Hepatocyte (in vitro differentiated cells): ENCODE measurements around the gene PTPRN2. TPM values are rescaled to one million over a fixed set of nuclear protein-coding genes. Genes with fewer than 3 reads are reported as not detected.
"Not testable (repeated sequence)": the region's sequence is repeated elsewhere in the genome, so short reads cannot be mapped to it uniquely, and the experiment has no call there.

ENCODE experiments used
- DNase-seq: peaks from one replicate; pipeline ENCODE4 v3.0.0-alpha.2; 2016; ENCODE audit warnings: low spot score
- H2AFZ ChIP-seq: fragments of 200-600 bp; sonication (generic); 2 replicates; pipeline ENCODE4 v1.6.0; 2016; ENCODE audit warnings: antibody characterized with exemption, mild to moderate bottlenecking
- H3K27ac ChIP-seq: fragments of 200-600 bp; sonication (generic); 2 replicates; pipeline ENCODE4 v1.5.1; 2016; ENCODE audit warnings: mild to moderate bottlenecking
- H3K27me3 ChIP-seq: fragments of 200-600 bp; sonication (generic); 2 replicates; pipeline ENCODE4 v1.6.1; 2016
- H3K36me3 ChIP-seq: fragments of 200-600 bp; sonication (generic); replicated peaks from 2 replicates; pipeline ENCODE4 v1.5.1; 2016; ENCODE audit warnings: low read depth; ENCODE audit not compliant: insufficient read depth
- H3K4me1 ChIP-seq: fragments of 200-600 bp; sonication (generic); 2 replicates; pipeline ENCODE4 v1.5.1; 2016; ENCODE audit warnings: mild to moderate bottlenecking, moderate library complexity; ENCODE audit not compliant: insufficient read depth
- H3K4me2 ChIP-seq: fragments of 200-600 bp; sonication (generic); 2 replicates; pipeline ENCODE4 v1.6.0; 2016
- H3K4me3 ChIP-seq: fragments of 200-600 bp; sonication (generic); 2 replicates; pipeline ENCODE4 v1.5.1; 2016; ENCODE audit warnings: mild to moderate bottlenecking
- H3K79me2 ChIP-seq: fragments of 200-600 bp; sonication (generic); 2 replicates; pipeline ENCODE4 v1.6.0; 2017; ENCODE audit warnings: mild to moderate bottlenecking
- H3K9me2 ChIP-seq: fragments of 200-600 bp; sonication (generic); replicated peaks from 2 replicates; pipeline ENCODE4 v1.6.0; 2017; ENCODE audit warnings: mild to moderate bottlenecking; ENCODE audit not compliant: insufficient read depth
- H3K9me3 ChIP-seq: fragments of 200-600 bp; sonication (generic); 2 replicates; pipeline ENCODE4 v1.5.1; 2016; ENCODE audit warnings: low read depth, mild to moderate bottlenecking
- H4K20me1 ChIP-seq: fragments of 200-600 bp; sonication (generic); 2 replicates; pipeline ENCODE4 v1.6.0; 2016; ENCODE audit warnings: mild to moderate bottlenecking; ENCODE audit not compliant: insufficient read depth, poor library complexity, severe bottlenecking
- EZH2 ChIP-seq: fragments of 200-600 bp; sonication (generic); IDR thresholded peaks from 2 replicates; pipeline ENCODE4 v1.6.1; 2016; ENCODE audit warnings: antibody characterized with exemption, mild to moderate bottlenecking, borderline replicate concordance
- EZH2phosphoT487 ChIP-seq: fragments of 200-600 bp; sonication (generic); IDR thresholded peaks from one replicate; pipeline ENCODE4 v1.6.1; 2018; ENCODE audit warnings: antibody characterized with exemption, mild to moderate bottlenecking, low read depth, moderate library complexity; ENCODE audit not compliant: unreplicated experiment, severe bottlenecking
- WGBS: methylation state at CpG from one replicate; pipeline ENCODE4 v1.1.6; 2016; ENCODE audit warnings: low lambda C conversion rate; ENCODE audit errors: missing lambda C conversion rate; 5-methylcytosine and 5-hydroxymethylcytosine counted together
- polyA plus RNA-seq: library from polyadenylated mRNA; unstranded; fragments of >200 nt; fragmentation: Nextera tagmentation; extraction: Ambion mirVana; gene quantifications from 2 replicates; pipeline ENCODE4 v1.2.1, GENCODE V29; 2016
- total RNA-seq: library from RNA; depleted of rRNA; stranded (reverse); fragments of >200 nt; gene quantifications from 2 replicates; pipeline ENCODE4 v1.2.3, GENCODE V29; 2014
- TF ChIP-seq, protein P1 (sequence below): fragments of 200-600 bp; sonication (generic); IDR thresholded peaks from 2 replicates; pipeline ENCODE4 v1.5.1; 2016; ENCODE audit warnings: antibody characterized with exemption, mild to moderate bottlenecking; ENCODE audit not compliant: poor library complexity

PTPRN2 gene
- total and polyA plus RNA-seq, 2 experiments from 2014 or later = 2.1 to 3.3 TPM

GRCh38 chr7:158206341-158206740 lies 381.3 kb downstream of the PTPRN2 start:
- Histone ChIP-seq H3K9me3 (no peaks in the 10 kb centered on the region), H3K9me2 (no peaks in the 10 kb centered on the region), H3K4me2 (no peak overlapping the region), H4K20me1 (no peaks in the 10 kb centered on the region), H3K79me2 (no peaks in the 10 kb centered on the region), H3K27me3 (peaks cover 15% of the 10 kb centered on the region), H2AFZ (no peak overlapping the region), H3K36me3 (no peaks in the 10 kb centered on the region), H3K4me1 (no peaks in the 10 kb centered on the region), H3K27ac (no peak overlapping the region), H3K4me3 (no peak overlapping the region)
- 97% methylated on average over 6 of the region's 6 CpGs for WGBS
- no peak for DNase-seq
- no peak for TF ChIP-seq EZH2
- no peak for TF ChIP-seq EZH2phosphoT487
- TF ChIP-seq, protein P1, sequence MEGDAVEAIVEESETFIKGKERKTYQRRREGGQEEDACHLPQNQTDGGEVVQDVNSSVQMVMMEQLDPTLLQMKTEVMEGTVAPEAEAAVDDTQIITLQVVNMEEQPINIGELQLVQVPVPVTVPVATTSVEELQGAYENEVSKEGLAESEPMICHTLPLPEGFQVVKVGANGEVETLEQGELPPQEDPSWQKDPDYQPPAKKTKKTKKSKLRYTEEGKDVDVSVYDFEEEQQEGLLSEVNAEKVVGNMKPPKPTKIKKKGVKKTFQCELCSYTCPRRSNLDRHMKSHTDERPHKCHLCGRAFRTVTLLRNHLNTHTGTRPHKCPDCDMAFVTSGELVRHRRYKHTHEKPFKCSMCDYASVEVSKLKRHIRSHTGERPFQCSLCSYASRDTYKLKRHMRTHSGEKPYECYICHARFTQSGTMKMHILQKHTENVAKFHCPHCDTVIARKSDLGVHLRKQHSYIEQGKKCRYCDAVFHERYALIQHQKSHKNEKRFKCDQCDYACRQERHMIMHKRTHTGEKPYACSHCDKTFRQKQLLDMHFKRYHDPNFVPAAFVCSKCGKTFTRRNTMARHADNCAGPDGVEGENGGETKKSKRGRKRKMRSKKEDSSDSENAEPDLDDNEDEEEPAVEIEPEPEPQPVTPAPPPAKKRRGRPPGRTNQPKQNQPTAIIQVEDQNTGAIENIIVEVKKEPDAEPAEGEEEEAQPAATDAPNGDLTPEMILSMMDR = no peak

DNA sequence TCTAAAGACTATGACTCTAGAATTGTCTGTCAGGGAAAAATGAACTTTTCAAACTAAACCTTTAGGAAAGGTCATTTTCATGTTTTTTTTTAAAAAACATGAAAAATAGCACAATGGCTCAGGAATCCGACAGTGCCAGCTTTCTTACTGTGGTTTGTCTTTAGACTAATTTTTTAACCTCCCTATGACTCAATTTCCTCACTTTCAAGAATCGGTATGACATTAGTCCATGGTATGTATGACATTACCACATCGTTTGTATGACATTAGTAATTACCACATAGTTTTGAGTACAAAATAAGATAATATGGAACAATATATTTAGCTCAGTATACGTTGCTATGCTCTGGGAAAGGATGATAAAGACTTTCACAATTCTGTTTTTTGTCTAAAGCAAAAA lies 383.2 kb downstream of the PTPRN2 start:
- 85% methylated on average over 4 of the region's 4 CpGs for WGBS
- no peaks in the 10 kb centered on the region for H4K20me1 ChIP-seq
- H3K27me3 ChIP-seq = peaks cover 15% of the 10 kb centered on the region
- H3K36me3 ChIP-seq = no peaks in the 10 kb centered on the region
- H3K9me3 ChIP-seq = no peaks in the 10 kb centered on the region
- no peak overlapping the region for H2AFZ ChIP-seq
- H3K4me3 ChIP-seq = no peak overlapping the region
- TF ChIP-seq EZH2phosphoT487 (no peak), EZH2 (no peak)
- TF ChIP-seq, protein P1 = no peak
- H3K4me2 ChIP-seq = no peak overlapping the region
- H3K4me1 ChIP-seq = no peaks in the 10 kb centered on the region
- H3K79me2 ChIP-seq = no peaks in the 10 kb centered on the region
- no peak for DNase-seq
- no peaks in the 10 kb centered on the region for H3K9me2 ChIP-seq
- H3K27ac ChIP-seq = no peak overlapping the region

GRCh38 chr7:158203948-158204347 lies 383.7 kb downstream of the PTPRN2 start:
- H3K9me3 ChIP-seq, H3K27ac ChIP-seq, H3K4me2 ChIP-seq, H4K20me1 ChIP-seq, H2AFZ ChIP-seq, H3K79me2 ChIP-seq, H3K36me3 ChIP-seq, H3K9me2 ChIP-seq, H3K4me3 ChIP-seq, DNase-seq, H3K4me1 ChIP-seq: not testable (repeated sequence)
- H3K27me3 ChIP-seq = peaks cover 15% of the 10 kb centered on the region
- 39% methylated on average over 40 of the region's 42 CpGs for WGBS

- Histone ChIP-seq H3K9me3 (no peaks in the 10 kb centered on the region), H3K79me2 (no peaks in the 10 kb centered on the region), H4K20me1 (no peaks in the 10 kb centered on the region), H3K27ac (no peak overlapping the region), H3K4me2 (no peak overlapping the region), H3K27me3 (no peaks in the 10 kb centered on the region), H3K36me3 (no peaks in the 10 kb centered on the region), H2AFZ (no peak overlapping the region), H3K4me1 (no peaks in the 10 kb centered on the region), H3K4me3 (no peak overlapping the region), H3K9me2 (no peaks in the 10 kb centered on the region)
- no peak for DNase-seq
- 86% methylated on average over 15 of the region's 15 CpGs for WGBS
- TF ChIP-seq EZH2phosphoT487 = no peak
- TF ChIP-seq, protein P1 = no peak
Observed at GRCh38 chr7:158194365-158194900, 393.2 kb downstream of the PTPRN2 start.
